H9 (cell line): ENCODE results near the gene PRMT7. TPM values are rescaled to one million over a fixed set of nuclear protein-coding genes. Genes with fewer than 3 reads are reported as not detected.
A peak's percentile ranks its signal among the peaks of the same experiment; 100 is the strongest.

Experiments
- DNase-seq: peaks from one replicate; pipeline ENCODE4 v3.0.0-alpha.2; 2017
- H2AFZ ChIP-seq: one replicate; pipeline ENCODE4 v1.6.1; 2013; ENCODE audit warnings: mild to moderate bottlenecking, low read length, control low read depth, moderate library complexity
- H2AK5ac ChIP-seq: 2 replicates; pipeline ENCODE4 v1.6.1; 2013; ENCODE audit warnings: low read length, control low read depth, mixed read lengths; ENCODE audit not compliant: insufficient read length
- H2BK120ac ChIP-seq: one replicate; pipeline ENCODE4 v1.6.1; 2013; ENCODE audit warnings: low read depth, mild to moderate bottlenecking, low read length, control low read depth, inconsistent platforms; ENCODE audit not compliant: poor library complexity, severe bottlenecking
- H2BK12ac ChIP-seq: 2 replicates; pipeline ENCODE4 v1.6.1; 2013; ENCODE audit warnings: low read length, control low read depth, mixed read lengths, low read depth; ENCODE audit not compliant: insufficient read length
- H2BK15ac ChIP-seq: 2 replicates; pipeline ENCODE4 v1.6.1; 2013; ENCODE audit warnings: low read depth, low read length, control low read depth
- H2BK20ac ChIP-seq: one replicate; pipeline ENCODE4 v1.6.1; 2013; ENCODE audit warnings: low read depth, mild to moderate bottlenecking, low read length, control low read depth, inconsistent platforms; ENCODE audit not compliant: poor library complexity, severe bottlenecking
- H2BK5ac ChIP-seq: 2 replicates; pipeline ENCODE4 v1.6.1; 2013; ENCODE audit warnings: low read length, control low read depth, mixed read lengths; ENCODE audit not compliant: insufficient read length
- H3K14ac ChIP-seq: 2 replicates; pipeline ENCODE4 v1.6.1; 2013; ENCODE audit warnings: low read length, control low read depth; ENCODE audit not compliant: insufficient read depth
- H3K18ac ChIP-seq: 2 replicates; pipeline ENCODE4 v1.6.1; 2013; ENCODE audit warnings: low read depth, mild to moderate bottlenecking, mixed read lengths, low read length, control low read depth; ENCODE audit not compliant: insufficient read length
- H3K23ac ChIP-seq: 2 replicates; pipeline ENCODE4 v1.6.1; 2013; ENCODE audit warnings: low read length, control low read depth, mixed read lengths, low read depth; ENCODE audit not compliant: insufficient read length
- H3K23me2 ChIP-seq: 2 replicates; pipeline ENCODE4 v1.6.1; 2013; ENCODE audit warnings: low read depth, mild to moderate bottlenecking, mixed read lengths, low read length, control low read depth; ENCODE audit not compliant: insufficient read length, poor library complexity, severe bottlenecking
- H3K27ac ChIP-seq: 2 replicates; pipeline ENCODE4 v1.5.1; 2013; ENCODE audit warnings: low read length, control low read depth, mixed read lengths, low read depth; ENCODE audit not compliant: insufficient read length
- H3K27me3 ChIP-seq: 2 replicates; pipeline ENCODE4 v1.6.1; 2013; ENCODE audit warnings: low read length, control low read depth, inconsistent platforms; ENCODE audit not compliant: insufficient read depth
- H3K4ac ChIP-seq: 2 replicates; pipeline ENCODE4 v1.6.1; 2013; ENCODE audit warnings: low read depth, mild to moderate bottlenecking, control low read depth, inconsistent platforms, low read length, moderate library complexity
- H3K4me1 ChIP-seq: 2 replicates; pipeline ENCODE4 v1.6.1; 2013; ENCODE audit warnings: low read length, control low read depth, inconsistent platforms; ENCODE audit not compliant: insufficient read depth
- H3K4me2 ChIP-seq: 2 replicates; pipeline ENCODE4 v1.6.1; 2013; ENCODE audit warnings: low read length, control low read depth, mixed read lengths; ENCODE audit not compliant: insufficient read length, insufficient read depth
- H3K56ac ChIP-seq: 2 replicates; pipeline ENCODE4 v1.6.1; 2013; ENCODE audit warnings: low read depth, mild to moderate bottlenecking, mixed read lengths, low read length, control low read depth; ENCODE audit not compliant: insufficient read length
- H3K79me1 ChIP-seq: 2 replicates; pipeline ENCODE4 v1.6.1; 2013; ENCODE audit warnings: low read depth, mild to moderate bottlenecking, moderate library complexity, low read length, control low read depth, inconsistent platforms; ENCODE audit not compliant: insufficient read depth, poor library complexity, severe bottlenecking
- H3K79me2 ChIP-seq: 2 replicates; pipeline ENCODE4 v1.6.1; 2013; ENCODE audit warnings: low read length, control low read depth, inconsistent platforms; ENCODE audit not compliant: insufficient read depth
- H3K9ac ChIP-seq: 2 replicates; pipeline ENCODE4 v1.6.1; 2013; ENCODE audit warnings: low read length, control low read depth, mixed read lengths; ENCODE audit not compliant: insufficient read length; ENCODE audit errors: extremely low read depth
- H3K9me3 ChIP-seq: one replicate; pipeline ENCODE4 v1.6.1; 2013; ENCODE audit warnings: low read depth, low read length, inconsistent platforms; ENCODE audit not compliant: control insufficient read depth
- H3T11ph ChIP-seq: one replicate; pipeline ENCODE4 v1.6.1; 2013; ENCODE audit warnings: mild to moderate bottlenecking, low read length, control low read depth, inconsistent platforms
- H4K20me1 ChIP-seq: one replicate; pipeline ENCODE4 v1.6.1; 2013; ENCODE audit not compliant: control insufficient read depth, insufficient read length, insufficient read depth
- H4K5ac ChIP-seq: 2 replicates; pipeline ENCODE4 v1.6.1; 2013; ENCODE audit warnings: low read depth, mild to moderate bottlenecking, mixed read lengths, low read length, control low read depth; ENCODE audit not compliant: insufficient read length
- H4K8ac ChIP-seq: replicated peaks from 2 replicates; pipeline ENCODE4 v1.6.1; 2013; ENCODE audit warnings: low read length, control low read depth, mixed read lengths, low read depth; ENCODE audit not compliant: insufficient read length
- H4K91ac ChIP-seq: 2 replicates; pipeline ENCODE4 v1.6.1; 2013; ENCODE audit warnings: low read depth, mild to moderate bottlenecking, moderate library complexity, mixed read lengths, low read length, control low read depth; ENCODE audit not compliant: insufficient read length
- H3K27ac Mint-ChIP-seq, 3 experiments: 2 replicates in 2 of 3; 3 replicates in 1 of 3; pipeline ENCODE4 v1.8.0; 2020 to 2021; ENCODE audit warnings: mixed read lengths in 3 of 3, mild to moderate bottlenecking in 1 of 3, moderate library complexity in 1 of 3
- H3K27me3 Mint-ChIP-seq: 2 replicates; pipeline ENCODE4 v1.8.0; 2021; ENCODE audit warnings: low read depth, mild to moderate bottlenecking, moderate library complexity, mixed read lengths
- H3K36me3 Mint-ChIP-seq, 3 experiments: 2 replicates in 2 of 3; 3 replicates in 1 of 3; pipeline ENCODE4 v1.8.0; 2020 to 2021; ENCODE audit warnings: low read depth in 3 of 3, mixed read lengths in 3 of 3; ENCODE audit not compliant: insufficient read depth in 1 of 3
- H3K4me1 Mint-ChIP-seq, 2 experiments: 2 replicates each; pipeline ENCODE4 v1.8.0; 2020; ENCODE audit warnings: mixed read lengths in 2 of 2
- H3K4me3 Mint-ChIP-seq, 2 experiments: 2 replicates in 1 of 2; 3 replicates in 1 of 2; pipeline ENCODE4 v1.8.0; 2020 to 2021; ENCODE audit warnings: mild to moderate bottlenecking in 2 of 2, mixed read lengths in 2 of 2, moderate library complexity in 1 of 2
- H3K9me3 Mint-ChIP-seq, 2 experiments: 2 replicates in 1 of 2; 3 replicates in 1 of 2; pipeline ENCODE4 v1.8.0; 2020; ENCODE audit warnings: mild to moderate bottlenecking in 2 of 2, mixed read lengths in 2 of 2, moderate library complexity in 1 of 2
- WGBS: extraction: QIAGEN DNeasy Blood & Tissue Kit; methylation state at CpG from one replicate; pipeline ENCODE4 v1.1.7; 2013; ENCODE audit warnings: missing lambda C conversion rate, low lambda C conversion rate, mixed read lengths; ENCODE audit not compliant: insufficient read length; ENCODE audit errors: extremely low coverage; 5-methylcytosine and 5-hydroxymethylcytosine counted together
- total RNA-seq: library from RNA; stranded (reverse); gene quantifications from 2 replicates; pipeline ENCODE4 v1.2.1, GENCODE V29; 2021
- TF ChIP-seq, protein P1 (sequence below): fragments of 200-600 bp; sonication (generic); conservative IDR thresholded peaks from 3 replicates; pipeline ENCODE4 v1.8.0; 2021; ENCODE audit warnings: antibody characterized with exemption, mild to moderate bottlenecking

PRMT7 gene
- total RNA-seq, 1 experiment from 2014 or later: 56.6 TPM

DNA sequence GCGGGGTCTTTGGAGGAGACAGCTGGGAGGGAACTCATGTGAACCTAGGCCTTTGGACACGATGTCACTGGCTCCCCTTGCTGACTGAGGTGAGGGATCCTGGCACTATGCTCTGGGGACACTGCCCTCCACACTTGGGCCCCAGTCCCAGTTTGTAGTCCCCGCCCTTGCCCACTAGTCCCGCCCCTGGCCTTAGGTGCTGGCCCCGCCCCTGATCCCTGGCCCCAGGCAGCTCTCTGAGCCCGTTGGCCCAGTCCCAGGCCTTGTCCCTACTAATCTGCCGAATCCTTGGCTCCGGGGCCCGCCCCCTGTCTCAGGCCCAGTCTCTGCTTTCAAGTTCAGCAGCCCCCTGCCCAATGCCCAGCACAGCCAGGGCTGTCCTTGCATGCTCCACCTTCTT is 76.5 kb downstream of the PRMT7 start:
- Histone ChIP-seq H3K27ac (no peak overlapping the region), H2BK5ac (no peak overlapping the region), H2BK20ac (no peak overlapping the region), H3K4me2 (no peak overlapping the region), H3K23me2 (no peaks in the 10 kb centered on the region), H2AK5ac (no peak overlapping the region), H2BK120ac (no peak overlapping the region), H3K18ac (no peak overlapping the region), H3K79me2 (no peaks in the 10 kb centered on the region), H2BK12ac (no peak overlapping the region), H3K9me3 (no peaks in the 10 kb centered on the region), H3K4ac (no peak overlapping the region), H4K91ac (no peak overlapping the region), H2AFZ (no peak overlapping the region), H3K14ac (no peak overlapping the region), H3K79me1 (no peaks in the 10 kb centered on the region), H3K56ac (no peak overlapping the region), H3T11ph (no peak overlapping the region), H4K20me1 (no peaks in the 10 kb centered on the region), H4K5ac (no peak overlapping the region), H3K27me3 (no peaks in the 10 kb centered on the region), H3K4me1 (peaks cover 16% of the 10 kb centered on the region; the same call in 1 of the 2 replicates), H3K9ac (no peak overlapping the region), H2BK15ac (no peak overlapping the region), H3K23ac (no peak overlapping the region), H4K8ac (no peak overlapping the region)
- H3K9me3 Mint-ChIP-seq: no peaks in the 10 kb centered on the region; a peak in 1 of 5 replicates
- TF ChIP-seq, protein P1, sequence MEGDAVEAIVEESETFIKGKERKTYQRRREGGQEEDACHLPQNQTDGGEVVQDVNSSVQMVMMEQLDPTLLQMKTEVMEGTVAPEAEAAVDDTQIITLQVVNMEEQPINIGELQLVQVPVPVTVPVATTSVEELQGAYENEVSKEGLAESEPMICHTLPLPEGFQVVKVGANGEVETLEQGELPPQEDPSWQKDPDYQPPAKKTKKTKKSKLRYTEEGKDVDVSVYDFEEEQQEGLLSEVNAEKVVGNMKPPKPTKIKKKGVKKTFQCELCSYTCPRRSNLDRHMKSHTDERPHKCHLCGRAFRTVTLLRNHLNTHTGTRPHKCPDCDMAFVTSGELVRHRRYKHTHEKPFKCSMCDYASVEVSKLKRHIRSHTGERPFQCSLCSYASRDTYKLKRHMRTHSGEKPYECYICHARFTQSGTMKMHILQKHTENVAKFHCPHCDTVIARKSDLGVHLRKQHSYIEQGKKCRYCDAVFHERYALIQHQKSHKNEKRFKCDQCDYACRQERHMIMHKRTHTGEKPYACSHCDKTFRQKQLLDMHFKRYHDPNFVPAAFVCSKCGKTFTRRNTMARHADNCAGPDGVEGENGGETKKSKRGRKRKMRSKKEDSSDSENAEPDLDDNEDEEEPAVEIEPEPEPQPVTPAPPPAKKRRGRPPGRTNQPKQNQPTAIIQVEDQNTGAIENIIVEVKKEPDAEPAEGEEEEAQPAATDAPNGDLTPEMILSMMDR: no peak
- H3K4me1 Mint-ChIP-seq: peaks cover 66% of the 10 kb centered on the region in 2 experiments
- no peak overlapping the region for H3K4me3 Mint-ChIP-seq
- no CpG with 5 or more reads among the region's 9 CpGs for WGBS
- DNase-seq: peak; percentile 95
- H3K27ac Mint-ChIP-seq: peak overlapping the region in 1 of 3 experiments; percentile 39; a peak in 1 of 7 replicates
- no peaks in the 10 kb centered on the region; a peak in 1 of 7 replicates for H3K36me3 Mint-ChIP-seq
- H3K27me3 Mint-ChIP-seq: peaks cover 1% of the 10 kb centered on the region; the same call in 1 of the 2 replicates
